ENCODE results near the gene ZNF784. TPM values are rescaled to one million over a fixed set of nuclear protein-coding genes. Genes with fewer than 3 reads are reported as not detected.

Gene ZNF784
- total RNA-seq, 1 donor from 2014 or later, result 9.7 TPM

GRCh38 chr19:55597501-55597921 lies 26.9 kb downstream of the ZNF784 start:
- Histone ChIP-seq H3K9me3 (no peaks in the 10 kb centered on the region), H3K36me3 (peaks cover 27% of the 10 kb centered on the region), H3K4me3 (no peak overlapping the region), H3K4me1 (peaks cover 8% of the 10 kb centered on the region), H3K27ac (no peak overlapping the region), H3K27me3 (no peaks in the 10 kb centered on the region)
- no peak for TF ChIP-seq CTCF (IDR thresholded peaks at IDR 0.05)
- intact Hi-C loops (cut with DNase I), result no loop called here
- no peak for ATAC-seq
- peak; percentile 73 for DNase-seq

GRCh38 chr19:55596304-55596703 lies 28.1 kb downstream of the ZNF784 start:
- intact Hi-C loops (cut with DNase I), result no loop called here
- Histone ChIP-seq H3K9me3 (no peaks in the 10 kb centered on the region), H3K27me3 (no peaks in the 10 kb centered on the region), H3K4me1 (peaks cover 7% of the 10 kb centered on the region), H3K27ac (no peak overlapping the region), H3K36me3 (peaks cover 27% of the 10 kb centered on the region), H3K4me3 (no peak overlapping the region)
- TF ChIP-seq CTCF (IDR thresholded peaks at IDR 0.05), result no peak
- ATAC-seq (no peak), DNase-seq (no peak)

GRCh38 chr19:55594996-55595545 lies 29.3 kb downstream of the ZNF784 start:
- TF ChIP-seq CTCF (IDR thresholded peaks at IDR 0.05), result no peak
- H3K36me3 ChIP-seq, result peaks cover 27% of the 10 kb centered on the region
- no peak for ATAC-seq

GRCh38 chr19:55593096-55593772 lies 31.1 kb downstream of the ZNF784 start:
- H3K4me1 ChIP-seq, result no peaks in the 10 kb centered on the region
- ATAC-seq, result no peak
- intact Hi-C loops (cut with DNase I), result no loop called here

More at GRCh38 chr19:55594996-55595545, 29.3 kb downstream of the ZNF784 start:
- Histone ChIP-seq H3K27me3 (no peaks in the 10 kb centered on the region), H3K27ac (no peak overlapping the region), H3K4me3 (no peak overlapping the region), H3K9me3 (no peaks in the 10 kb centered on the region), H3K4me1 (no peaks in the 10 kb centered on the region)
- intact Hi-C loops (cut with DNase I), result no loop called here
- no peak for DNase-seq

GRCh38 chr19:55592391-55593090 lies 31.8 kb downstream of the ZNF784 start:
- no peak for ATAC-seq
- intact Hi-C loops (cut with DNase I), result no loop called here

More at GRCh38 chr19:55593096-55593772, 31.1 kb downstream of the ZNF784 start:
- peaks cover 27% of the 10 kb centered on the region for H3K36me3 ChIP-seq
- no peaks in the 10 kb centered on the region for H3K9me3 ChIP-seq
- TF ChIP-seq CTCF (IDR thresholded peaks at IDR 0.05), result no peak
- no peak overlapping the region for H3K4me3 ChIP-seq
- no peak overlapping the region for H3K27ac ChIP-seq
- no peak for DNase-seq
- H3K27me3 ChIP-seq, result no peaks in the 10 kb centered on the region

More at GRCh38 chr19:55592391-55593090, 31.8 kb downstream of the ZNF784 start:
- Histone ChIP-seq H3K9me3 (no peaks in the 10 kb centered on the region), H3K27me3 (no peaks in the 10 kb centered on the region), H3K27ac (no peak overlapping the region), H3K36me3 (peaks cover 27% of the 10 kb centered on the region), H3K4me1 (no peaks in the 10 kb centered on the region), H3K4me3 (no peak overlapping the region)
- no peak for DNase-seq
- no peak for TF ChIP-seq CTCF (IDR thresholded peaks at IDR 0.05)
